ENCODE results near the gene KCNJ6. TPM values are rescaled to one million over a fixed set of nuclear protein-coding genes. Genes with fewer than 3 reads are reported as not detected.
"Not testable (repeated sequence)": the region's sequence is repeated elsewhere in the genome, so short reads cannot be mapped to it uniquely, and the experiment has no call there.

KCNJ6 gene
- total RNA-seq, 1 experiment from 2014 or later: not detected

DNA sequence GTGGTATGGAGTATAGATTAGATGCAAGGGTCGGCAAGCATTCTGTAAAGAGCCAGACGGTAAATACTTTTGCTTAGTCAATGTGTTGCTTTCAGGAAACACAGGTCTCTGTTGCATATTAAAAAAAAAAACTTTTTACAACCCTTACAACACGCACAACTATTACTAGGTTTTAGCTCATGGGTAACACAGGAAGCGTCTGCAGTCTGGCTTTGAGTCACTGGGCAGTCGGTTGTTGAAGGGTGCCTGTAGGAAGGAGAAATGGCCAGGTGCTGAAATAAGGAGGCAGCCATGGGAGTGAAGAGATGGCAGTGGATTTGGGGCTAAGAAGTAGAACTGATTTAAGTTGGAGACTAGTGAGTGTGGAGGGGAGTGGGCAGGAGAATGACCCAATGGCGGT lies 192.1 kb downstream of the KCNJ6 start:
- POLR2A ChIA-PET: no interaction called here

DNA sequence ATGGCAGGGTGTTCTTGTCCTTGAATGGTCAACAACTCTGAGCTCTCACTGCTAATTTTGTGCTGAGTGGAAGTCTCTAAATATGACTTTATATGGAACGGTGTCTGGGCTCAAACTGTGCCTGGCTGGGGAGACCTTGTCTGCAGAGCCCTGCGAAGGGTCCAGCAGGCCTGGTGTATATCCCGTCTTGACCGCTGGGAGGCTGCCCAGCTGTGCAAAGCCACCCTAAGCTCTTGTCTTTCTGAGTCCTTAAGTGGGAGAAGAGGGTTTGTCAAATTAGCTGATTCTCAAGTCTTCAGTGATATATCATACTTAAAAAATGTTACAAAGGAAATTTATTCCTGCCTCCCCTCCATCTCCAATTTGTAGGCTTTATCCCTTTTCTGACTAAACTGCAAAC lies 198.7 kb downstream of the KCNJ6 start:
- Histone ChIP-seq H3K36me3 (ENCODE audit: control insufficient read depth, insufficient read depth, low read length) (no peaks in the 10 kb centered on the region), H3K4me3 (ENCODE audit: low read depth, low read length) (no peak overlapping the region), H3K27me3 (replicated peaks; ENCODE audit: control insufficient read depth, insufficient read depth, low read length) (no peaks in the 10 kb centered on the region), H3K4me1 (no peaks in the 10 kb centered on the region), H3K9me3 (no peaks in the 10 kb centered on the region)
- Mint-ChIP-seq H3K4me3 (ENCODE audit: unreplicated experiment) (no peak overlapping the region), H3K27ac (ENCODE audit: unreplicated experiment) (no peak overlapping the region), H3K36me3 (ENCODE audit: insufficient read depth, unreplicated experiment) (no peaks in the 10 kb centered on the region), H3K27me3 (ENCODE audit: insufficient read depth, unreplicated experiment) (peaks cover 3% of the 10 kb centered on the region), H3K4me1 (ENCODE audit: low read depth, unreplicated experiment) (peaks cover 5% of the 10 kb centered on the region), H3K9me3 (ENCODE audit: unreplicated experiment) (no peaks in the 10 kb centered on the region)
- intact Hi-C loops (cut with micrococcal nuclease; ENCODE audit: unreplicated experiment): no loop called here
- CTCF ChIA-PET: no interaction called here
- no TSS peak for BruUV-seq (replicated peaks)
- TF ChIP-seq, protein P1, sequence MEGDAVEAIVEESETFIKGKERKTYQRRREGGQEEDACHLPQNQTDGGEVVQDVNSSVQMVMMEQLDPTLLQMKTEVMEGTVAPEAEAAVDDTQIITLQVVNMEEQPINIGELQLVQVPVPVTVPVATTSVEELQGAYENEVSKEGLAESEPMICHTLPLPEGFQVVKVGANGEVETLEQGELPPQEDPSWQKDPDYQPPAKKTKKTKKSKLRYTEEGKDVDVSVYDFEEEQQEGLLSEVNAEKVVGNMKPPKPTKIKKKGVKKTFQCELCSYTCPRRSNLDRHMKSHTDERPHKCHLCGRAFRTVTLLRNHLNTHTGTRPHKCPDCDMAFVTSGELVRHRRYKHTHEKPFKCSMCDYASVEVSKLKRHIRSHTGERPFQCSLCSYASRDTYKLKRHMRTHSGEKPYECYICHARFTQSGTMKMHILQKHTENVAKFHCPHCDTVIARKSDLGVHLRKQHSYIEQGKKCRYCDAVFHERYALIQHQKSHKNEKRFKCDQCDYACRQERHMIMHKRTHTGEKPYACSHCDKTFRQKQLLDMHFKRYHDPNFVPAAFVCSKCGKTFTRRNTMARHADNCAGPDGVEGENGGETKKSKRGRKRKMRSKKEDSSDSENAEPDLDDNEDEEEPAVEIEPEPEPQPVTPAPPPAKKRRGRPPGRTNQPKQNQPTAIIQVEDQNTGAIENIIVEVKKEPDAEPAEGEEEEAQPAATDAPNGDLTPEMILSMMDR (IDR thresholded peaks at IDR 0.05; ENCODE audit: insufficient read depth in 1 of 2, low read depth in 1 of 2, low read length in 1 of 2, severe bottlenecking in 1 of 2, unreplicated experiment in 1 of 2): no peak
- POLR2A ChIA-PET: no interaction called here
- DNase-seq: no peak

More for the DNA sequence above, 192.1 kb downstream of the KCNJ6 start:
- H3K4me1 Mint-ChIP-seq (ENCODE audit: low read depth, unreplicated experiment): no peaks in the 10 kb centered on the region
- Histone ChIP-seq H3K9me3 (no peaks in the 10 kb centered on the region), H3K4me3 (ENCODE audit: low read depth, low read length) (no peak overlapping the region), H3K27me3 (replicated peaks; ENCODE audit: control insufficient read depth, insufficient read depth, low read length) (no peaks in the 10 kb centered on the region), H3K36me3 (ENCODE audit: control insufficient read depth, insufficient read depth, low read length) (no peaks in the 10 kb centered on the region), H3K4me1 (no peaks in the 10 kb centered on the region)
- intact Hi-C loops (cut with micrococcal nuclease; ENCODE audit: unreplicated experiment): no loop called here
- H3K27me3 Mint-ChIP-seq (ENCODE audit: insufficient read depth, unreplicated experiment): peaks cover 13% of the 10 kb centered on the region
- no peak overlapping the region for H3K4me3 Mint-ChIP-seq (ENCODE audit: unreplicated experiment)
- TF ChIP-seq, protein P1 (IDR thresholded peaks at IDR 0.05; ENCODE audit: insufficient read depth in 1 of 2, low read depth in 1 of 2, low read length in 1 of 2, severe bottlenecking in 1 of 2, unreplicated experiment in 1 of 2): no peak
- H3K27ac Mint-ChIP-seq (ENCODE audit: unreplicated experiment): no peak overlapping the region
- no peaks in the 10 kb centered on the region for H3K36me3 Mint-ChIP-seq (ENCODE audit: insufficient read depth, unreplicated experiment)
- H3K9me3 Mint-ChIP-seq (ENCODE audit: unreplicated experiment): no peaks in the 10 kb centered on the region
- no TSS peak for BruUV-seq (replicated peaks)
- CTCF ChIA-PET: no interaction called here
- DNase-seq: no peak

DNA sequence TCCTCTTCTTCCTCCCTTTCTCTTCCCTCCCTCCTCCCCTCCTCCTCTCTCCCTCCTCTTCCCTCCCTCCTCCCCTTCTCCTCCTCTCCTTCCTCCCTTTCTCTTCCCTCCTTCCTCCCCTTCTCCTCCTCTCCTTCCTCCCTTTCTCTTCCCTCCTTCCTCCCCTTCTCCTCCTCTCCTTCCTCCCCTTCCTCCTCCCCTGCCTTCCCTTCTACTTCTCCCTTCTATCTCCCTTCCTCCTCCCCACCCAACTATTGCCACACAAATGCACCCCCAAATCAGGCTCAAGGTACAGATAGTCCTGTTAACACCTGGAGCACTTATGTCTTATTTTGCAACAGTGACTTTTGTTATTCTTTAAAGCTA lies 203.7 kb downstream of the KCNJ6 start:
- intact Hi-C loops (cut with micrococcal nuclease; ENCODE audit: unreplicated experiment): loop anchor here (1.0 to 5.0 kb wide), 5 partner anchors 47 to 645 kb away; no protein-coding TSS in a partner anchor

More for the DNA sequence above, 203.7 kb downstream of the KCNJ6 start:
- H3K27ac Mint-ChIP-seq (ENCODE audit: unreplicated experiment); H3K4me3 Mint-ChIP-seq (ENCODE audit: unreplicated experiment); BruUV-seq (replicated peaks); H3K36me3 ChIP-seq (ENCODE audit: control insufficient read depth, insufficient read depth, low read length); H3K4me1 ChIP-seq; H3K4me3 ChIP-seq (ENCODE audit: low read depth, low read length); H3K27me3 ChIP-seq (replicated peaks; ENCODE audit: control insufficient read depth, insufficient read depth, low read length); H3K27me3 Mint-ChIP-seq (ENCODE audit: insufficient read depth, unreplicated experiment); DNase-seq; H3K9me3 Mint-ChIP-seq (ENCODE audit: unreplicated experiment); H3K9me3 ChIP-seq; H3K36me3 Mint-ChIP-seq (ENCODE audit: insufficient read depth, unreplicated experiment): not testable (repeated sequence)
- ChIA-PET CTCF (interaction anchor here (0.7 to 2.8 kb wide), 9 partner anchors 12 to 414 kb away, joined by 3 to 28 read pairs (median 4); no protein-coding TSS in a partner anchor), POLR2A (interaction anchor here (0.5 kb wide), 1 partner anchor 12 kb away, joined by 3 read pairs; no protein-coding TSS in a partner anchor)
- H3K4me1 Mint-ChIP-seq (ENCODE audit: low read depth, unreplicated experiment): peaks cover 13% of the 10 kb centered on the region

Data from Caco-2 (cell line).